GM12872 (cell line): ENCODE results near the gene JPH3.

Experiments
- TF ChIP-seq, protein P1 (sequence below): IDR thresholded peaks from 3 replicates; pipeline ENCODE4 v1.5.1; 2011; ENCODE audit warnings: low read depth, mild to moderate bottlenecking, low read length, moderate library complexity; ENCODE audit not compliant: insufficient read depth

Gene JPH3

DNA sequence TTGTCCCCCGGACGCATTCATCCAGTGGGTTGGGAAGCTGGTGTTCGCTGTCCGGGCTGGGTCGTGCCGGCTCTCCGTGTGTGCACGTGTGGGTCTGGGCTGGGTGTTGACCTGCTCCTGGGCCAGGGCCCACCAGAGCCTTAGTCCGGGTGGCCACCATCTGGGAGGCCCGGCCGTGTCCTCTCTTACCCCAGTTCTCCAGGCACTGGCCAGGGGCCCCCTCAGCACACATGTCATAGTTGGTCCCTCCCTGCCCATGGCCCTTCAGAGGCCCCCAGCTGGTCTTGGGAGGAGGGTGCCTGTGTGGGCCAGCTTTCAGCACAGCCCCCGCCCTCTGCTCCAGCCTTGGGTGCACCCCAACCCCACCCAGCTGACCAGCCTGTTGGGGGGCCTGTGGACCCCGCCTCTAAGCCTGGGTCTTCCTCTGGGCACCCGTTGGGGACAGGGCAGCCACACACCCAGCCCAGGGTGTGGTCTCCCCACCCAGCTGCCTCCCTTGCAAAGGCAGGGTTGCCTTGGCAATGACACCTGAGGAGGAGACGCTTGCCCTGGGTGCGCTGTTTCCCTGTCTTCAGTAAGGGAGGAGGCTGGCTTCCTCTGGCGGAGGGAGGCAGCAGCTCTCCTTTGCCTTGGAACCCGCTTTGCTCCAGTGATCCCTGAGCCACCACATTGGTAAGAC lies 77.4 kb downstream of the JPH3 start:
- TF ChIP-seq, protein P1, sequence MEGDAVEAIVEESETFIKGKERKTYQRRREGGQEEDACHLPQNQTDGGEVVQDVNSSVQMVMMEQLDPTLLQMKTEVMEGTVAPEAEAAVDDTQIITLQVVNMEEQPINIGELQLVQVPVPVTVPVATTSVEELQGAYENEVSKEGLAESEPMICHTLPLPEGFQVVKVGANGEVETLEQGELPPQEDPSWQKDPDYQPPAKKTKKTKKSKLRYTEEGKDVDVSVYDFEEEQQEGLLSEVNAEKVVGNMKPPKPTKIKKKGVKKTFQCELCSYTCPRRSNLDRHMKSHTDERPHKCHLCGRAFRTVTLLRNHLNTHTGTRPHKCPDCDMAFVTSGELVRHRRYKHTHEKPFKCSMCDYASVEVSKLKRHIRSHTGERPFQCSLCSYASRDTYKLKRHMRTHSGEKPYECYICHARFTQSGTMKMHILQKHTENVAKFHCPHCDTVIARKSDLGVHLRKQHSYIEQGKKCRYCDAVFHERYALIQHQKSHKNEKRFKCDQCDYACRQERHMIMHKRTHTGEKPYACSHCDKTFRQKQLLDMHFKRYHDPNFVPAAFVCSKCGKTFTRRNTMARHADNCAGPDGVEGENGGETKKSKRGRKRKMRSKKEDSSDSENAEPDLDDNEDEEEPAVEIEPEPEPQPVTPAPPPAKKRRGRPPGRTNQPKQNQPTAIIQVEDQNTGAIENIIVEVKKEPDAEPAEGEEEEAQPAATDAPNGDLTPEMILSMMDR: no peak

DNA sequence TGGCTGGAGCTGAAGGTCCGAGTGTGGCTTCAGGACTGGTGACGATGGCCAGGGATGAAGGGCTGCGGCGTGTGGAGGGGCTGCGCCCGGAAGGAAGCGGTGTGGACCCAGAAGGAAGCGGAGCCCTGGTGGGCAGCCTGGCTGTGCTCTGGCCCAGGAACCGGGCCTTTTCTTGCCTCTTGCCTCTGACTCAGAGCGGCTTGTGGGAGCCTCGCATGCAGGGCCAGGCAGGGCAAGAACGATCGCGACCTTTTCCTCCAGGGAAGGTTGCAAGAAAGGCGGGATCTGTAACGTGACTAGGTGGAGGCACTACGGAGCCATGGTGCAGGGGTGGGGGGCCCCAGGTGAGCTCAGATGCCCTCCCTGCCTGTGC lies 78.0 kb downstream of the JPH3 start:
- TF ChIP-seq, protein P1: no peak

DNA sequence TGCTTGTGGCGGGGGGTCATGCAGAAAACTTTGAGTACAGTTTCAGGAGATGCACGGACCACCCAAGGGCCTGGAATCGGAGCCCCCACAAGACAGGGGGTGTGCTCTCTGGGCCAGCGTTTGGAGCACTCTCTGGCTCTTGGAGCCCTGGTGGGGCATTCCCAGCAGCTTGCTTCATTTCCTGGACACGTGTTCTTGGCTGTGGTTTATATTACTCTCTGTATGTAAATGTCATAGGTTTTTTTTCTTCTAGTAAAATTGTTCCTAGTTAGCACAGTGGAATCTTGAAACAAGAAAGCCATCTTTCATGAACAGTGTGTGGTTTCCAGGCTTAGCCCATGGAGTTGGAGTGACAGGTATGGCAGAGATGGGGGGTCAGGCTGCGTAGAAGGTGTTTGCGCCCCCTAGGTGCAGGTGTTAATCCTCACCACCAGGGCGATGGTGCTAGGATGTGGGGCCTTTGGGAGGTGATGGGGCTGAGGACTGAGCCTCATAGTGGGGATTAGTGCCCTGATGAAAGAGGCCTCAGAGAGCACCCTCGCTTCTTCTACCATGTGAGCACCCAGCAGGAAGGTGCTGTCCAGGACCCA lies 79.8 kb downstream of the JPH3 start:
- TF ChIP-seq, protein P1: peak; percentile 62

DNA sequence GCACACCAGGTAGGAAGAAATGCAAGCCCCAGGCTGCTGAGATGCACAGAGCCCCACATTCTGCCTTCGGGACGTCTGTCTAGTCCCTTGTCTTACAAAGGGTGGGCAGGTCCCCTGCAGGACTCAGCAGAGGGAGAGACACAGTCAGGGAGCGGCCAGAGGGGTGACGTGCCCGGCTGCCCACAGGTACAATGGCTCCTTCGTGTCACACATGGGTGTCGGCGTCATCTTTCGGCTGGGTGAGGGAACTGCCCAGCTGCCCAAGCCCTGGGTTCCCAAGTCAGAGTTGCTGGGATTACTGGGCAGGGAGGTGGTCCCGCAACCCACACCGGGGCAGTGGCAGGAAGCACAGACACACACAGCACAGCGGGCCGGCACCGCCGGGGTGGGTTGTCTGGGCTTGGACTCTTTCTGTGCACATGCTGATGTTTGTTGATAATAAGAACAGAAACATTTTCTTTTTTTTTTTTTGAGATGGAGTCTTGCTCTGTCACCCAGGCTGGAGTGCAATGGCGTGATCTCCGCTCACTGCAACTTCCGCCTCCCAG lies 80.6 kb downstream of the JPH3 start:
- TF ChIP-seq, protein P1: no peak

DNA sequence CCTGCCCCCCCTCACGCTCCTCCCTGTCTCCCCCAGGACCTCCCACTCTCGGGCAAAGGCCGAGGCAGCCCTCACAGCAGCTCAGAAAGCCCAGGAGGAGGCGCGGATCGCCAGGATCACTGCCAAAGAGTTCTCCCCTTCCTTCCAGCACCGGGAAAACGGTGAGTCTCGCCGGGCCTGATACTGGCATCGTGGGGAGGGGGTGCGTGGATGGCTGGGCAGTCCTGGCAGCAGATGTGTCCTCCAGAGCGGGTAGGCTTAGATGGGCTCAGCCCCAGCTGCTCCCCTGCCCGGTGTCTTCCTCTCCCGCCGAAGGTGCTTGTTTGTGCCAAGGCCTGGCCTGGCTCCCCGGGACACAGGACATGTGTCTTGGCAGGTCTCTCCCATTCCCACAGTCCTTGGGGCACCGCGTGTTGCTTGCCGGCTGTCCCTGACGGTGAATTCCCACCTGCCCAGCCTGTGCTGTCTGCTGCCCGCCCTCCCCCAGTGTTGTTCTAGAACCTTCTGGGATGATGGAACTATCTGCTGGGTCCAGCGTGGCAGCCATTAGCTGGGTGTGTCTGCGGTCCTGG lies 81.9 kb downstream of the JPH3 start:
- TF ChIP-seq, protein P1: no peak

DNA sequence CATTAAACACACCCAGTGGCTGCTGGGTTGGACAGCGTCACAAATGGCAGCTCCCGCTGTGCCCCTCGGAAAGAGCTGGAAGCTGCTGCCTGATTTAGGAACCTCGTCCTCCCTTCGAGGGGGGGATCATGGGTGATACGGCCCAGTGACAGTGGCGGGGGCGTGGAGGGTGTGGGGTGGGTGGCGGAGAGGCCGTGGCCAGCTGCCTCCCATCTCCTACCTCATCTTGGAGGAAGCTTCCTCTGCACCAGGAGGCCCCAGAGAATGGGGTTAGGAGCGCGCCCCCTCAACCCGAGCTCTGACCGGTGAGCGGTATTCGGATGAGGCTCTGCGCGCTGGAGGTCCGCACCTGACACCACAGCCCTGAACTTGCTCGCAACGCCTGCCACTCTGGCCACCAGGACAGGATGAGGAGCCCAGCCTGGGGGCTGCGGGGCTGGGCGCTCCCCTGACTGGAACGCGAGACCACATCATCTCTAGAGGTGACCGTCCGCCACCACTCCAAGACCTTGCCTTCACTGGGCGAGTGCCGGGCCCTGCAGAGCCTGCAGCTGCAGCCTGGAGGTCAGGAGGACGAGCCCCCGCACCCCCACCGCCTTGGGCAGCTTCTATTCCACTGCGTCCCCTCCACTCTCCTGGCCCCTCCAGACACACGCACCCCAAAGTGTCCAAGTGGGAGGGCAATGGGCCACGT lies 82.5 kb downstream of the JPH3 start:
- TF ChIP-seq, protein P1: no peak

DNA sequence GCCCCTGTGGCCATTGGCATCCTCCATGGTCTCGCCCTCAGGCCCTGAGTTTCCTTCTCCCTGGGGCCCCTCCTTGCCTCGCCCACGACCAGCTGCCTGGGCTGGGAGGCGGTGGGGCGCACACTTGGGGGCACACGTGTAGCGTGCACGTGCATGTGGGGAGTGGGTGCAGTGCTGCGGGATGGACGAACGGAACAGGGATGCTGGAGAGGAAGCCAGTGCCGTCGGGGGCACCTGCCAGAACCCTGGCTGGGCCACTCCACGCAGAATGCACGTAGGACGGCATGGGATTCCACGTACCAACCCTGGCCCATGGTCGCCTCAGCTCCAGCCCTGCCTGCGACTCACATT lies 83.1 kb downstream of the JPH3 start:
- TF ChIP-seq, protein P1: no peak
